GM19324 (cell line): Measurements from ENCODE around the gene PEX26.
"Not testable (repeated sequence)": the region's sequence is repeated elsewhere in the genome, so short reads cannot be mapped to it uniquely, and the experiment has no call there.

Experiments
- ATAC-seq: cut with Tn5 transposase; IDR thresholded peaks from one replicate; pipeline ENCODE4 v1.9.1; 2021; ENCODE audit warnings: mild to moderate bottlenecking, moderate library complexity; ENCODE audit not compliant: unreplicated experiment, low FRiP score

The PEX26 gene

DNA sequence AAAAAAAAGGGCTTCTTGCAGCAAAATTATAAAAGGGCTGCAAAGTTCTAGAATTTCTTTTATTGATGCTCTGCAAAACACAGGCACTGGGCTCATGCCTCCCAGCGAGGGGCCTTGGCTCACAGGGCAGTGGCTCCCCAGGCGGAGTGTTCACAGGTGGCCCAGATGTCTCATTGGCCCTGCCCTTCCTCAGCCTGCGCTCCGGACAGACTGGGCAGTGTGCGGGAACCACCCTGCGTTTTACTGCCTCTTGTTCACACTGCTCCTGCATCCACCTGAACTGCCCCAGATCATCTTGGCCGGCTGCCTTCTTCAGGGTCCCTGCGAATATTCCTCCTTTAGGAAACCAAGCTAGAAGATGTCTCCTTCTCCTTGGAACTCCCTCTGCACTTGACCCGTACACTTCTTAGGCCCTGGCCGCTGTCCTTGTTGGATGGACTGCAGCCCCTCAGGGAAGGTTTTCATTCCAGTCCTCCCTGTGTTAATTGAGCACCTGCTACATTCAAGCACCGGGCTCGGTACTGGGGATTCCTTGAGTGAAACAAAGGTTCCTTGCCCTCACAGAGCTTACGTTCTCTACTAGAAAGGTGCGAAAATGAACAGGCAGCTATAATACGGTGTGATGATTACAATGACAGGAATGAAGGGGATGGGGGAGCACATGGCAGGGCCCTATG lies 37.3 kb downstream of the PEX26 start:
- no peak for ATAC-seq

GRCh38 chr22:18115906-18116371 lies 38.1 kb downstream of the PEX26 start:
- ATAC-seq = no peak

DNA sequence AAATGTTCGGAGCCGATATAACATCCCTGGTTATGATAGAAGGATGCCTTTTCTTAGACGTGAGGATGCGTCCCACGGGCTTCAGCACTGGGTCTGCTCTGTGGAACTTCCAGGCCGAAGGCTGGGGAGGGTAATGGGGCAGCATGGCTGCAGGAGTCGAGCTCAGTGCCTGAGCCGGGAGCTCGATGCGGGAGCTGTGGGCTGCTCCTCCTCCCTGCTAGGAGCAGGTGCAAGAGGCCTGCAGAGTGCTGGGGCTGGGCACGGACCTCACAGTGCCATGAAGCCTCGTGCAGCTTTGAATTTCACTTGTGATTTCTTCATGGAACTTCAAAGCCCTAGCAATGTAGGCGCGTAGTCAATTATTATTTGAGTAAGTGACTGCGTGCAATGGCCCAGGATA lies 38.8 kb downstream of the PEX26 start:
- no peak for ATAC-seq

- ATAC-seq = no peak
Measured at GRCh38 chr22:18118345-18118915, 40.6 kb downstream of the PEX26 start.

GRCh38 chr22:18119409-18120110 lies 41.8 kb downstream of the PEX26 start:
- no peak for ATAC-seq

GRCh38 chr22:18120857-18121256 lies 43.1 kb downstream of the PEX26 start:
- no peak for ATAC-seq

GRCh38 chr22:18121506-18121905 lies 43.7 kb downstream of the PEX26 start:
- no peak for ATAC-seq

DNA sequence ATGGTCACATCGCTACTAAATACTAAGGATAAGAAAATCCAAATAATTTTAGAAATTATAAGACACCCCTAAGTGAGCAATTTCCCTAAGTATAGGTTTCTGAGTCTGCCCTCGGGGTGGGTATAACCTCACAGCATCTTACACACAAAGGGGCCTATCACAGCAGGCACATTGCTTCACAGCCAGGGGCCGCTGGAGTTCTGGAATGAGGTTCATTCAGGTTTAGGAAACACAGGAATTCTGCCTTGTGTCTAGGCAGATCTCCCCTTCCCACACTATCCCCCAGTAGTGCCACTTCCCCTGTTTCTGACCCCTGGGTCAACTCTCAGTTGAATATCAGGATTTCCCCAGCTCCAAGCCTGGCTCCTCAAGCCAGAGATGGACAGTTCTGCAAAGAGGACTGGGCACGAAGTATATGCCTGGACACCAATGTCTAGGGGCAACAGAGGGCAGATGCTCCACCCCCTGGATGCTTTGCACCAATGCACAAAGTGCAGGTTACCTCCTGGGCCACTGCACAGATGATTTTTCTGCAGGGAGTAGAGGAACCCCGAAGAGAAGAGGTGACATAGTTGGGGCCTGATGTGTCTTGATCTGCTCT lies 44.3 kb downstream of the PEX26 start:
- no peak for ATAC-seq

GRCh38 chr22:18123476-18124025 lies 45.8 kb downstream of the PEX26 start:
- not testable (repeated sequence) for ATAC-seq

GRCh38 chr22:18126606-18127005 lies 48.8 kb downstream of the PEX26 start:
- no peak for ATAC-seq

DNA sequence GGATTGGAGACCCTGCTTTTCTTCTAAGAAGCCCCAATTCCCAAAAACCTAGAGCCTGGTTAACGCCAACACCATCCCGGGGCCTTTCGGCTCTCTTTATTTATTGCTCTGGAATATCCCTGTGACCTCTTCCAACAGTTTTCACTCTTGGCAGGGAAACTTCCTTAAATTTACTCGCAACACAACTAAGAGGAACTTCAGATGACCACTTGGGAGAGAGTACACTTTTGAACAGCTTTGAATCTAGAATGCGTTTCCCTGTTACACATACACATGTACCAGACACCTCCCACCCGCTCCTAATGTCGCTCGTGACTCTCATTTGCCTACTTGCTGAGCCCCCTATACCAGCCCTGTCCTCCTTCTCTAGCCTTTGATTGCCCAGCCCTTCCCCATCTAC lies 52.2 kb downstream of the PEX26 start:
- ATAC-seq = no peak

DNA sequence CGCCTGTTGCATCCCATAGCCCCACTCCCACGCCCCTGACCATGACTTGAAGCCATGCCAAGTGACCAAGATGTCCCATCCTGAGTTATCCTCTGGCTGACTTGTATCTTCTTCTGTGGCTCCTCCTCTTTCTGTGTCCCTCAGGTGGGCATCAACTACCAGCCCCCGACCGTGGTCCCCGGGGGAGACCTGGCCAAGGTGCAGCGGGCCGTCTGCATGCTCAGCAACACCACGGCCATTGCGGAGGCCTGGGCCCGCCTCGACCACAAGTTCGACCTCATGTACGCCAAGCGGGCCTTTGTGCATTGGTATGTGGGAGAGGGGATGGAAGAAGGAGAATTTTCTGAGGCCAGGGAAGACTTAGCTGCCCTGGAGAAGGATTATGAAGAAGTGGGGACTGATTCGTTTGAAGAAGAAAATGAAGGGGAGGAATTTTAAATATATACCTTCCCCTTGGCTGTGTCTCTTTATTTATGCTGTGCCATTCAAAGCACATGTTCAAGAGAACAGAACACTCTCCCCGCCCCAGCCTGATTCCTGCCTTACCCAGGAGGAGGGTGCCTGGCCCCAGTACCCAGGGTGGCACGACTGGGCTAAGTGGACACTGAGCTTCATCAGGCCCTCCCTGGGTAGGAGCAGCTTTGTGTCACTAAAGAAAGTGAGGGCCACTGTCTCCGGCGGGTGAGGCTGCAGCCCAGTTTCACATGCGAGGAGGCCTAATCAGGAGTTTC lies 53.1 kb downstream of the PEX26 start:
- ATAC-seq = no peak

DNA sequence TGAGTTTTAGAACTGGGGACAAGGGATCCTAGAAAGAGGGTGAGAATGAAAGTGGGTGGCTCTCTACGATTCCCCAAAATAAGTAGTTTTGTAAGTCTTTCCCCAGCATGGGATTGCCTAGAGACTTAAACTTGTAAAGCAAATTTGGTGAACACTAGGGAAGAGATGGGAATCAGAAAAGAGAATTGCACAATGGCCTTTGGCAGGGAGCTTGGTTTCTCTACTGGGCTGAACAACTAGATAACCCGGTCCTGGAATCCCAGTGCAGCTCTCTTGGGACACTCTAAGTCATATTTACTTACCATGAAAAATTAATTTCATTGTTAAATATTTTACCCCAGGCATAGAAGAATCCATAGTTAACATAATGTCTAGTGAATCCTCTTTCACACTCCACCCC lies 55.7 kb downstream of the PEX26 start:
- ATAC-seq = no peak

DNA sequence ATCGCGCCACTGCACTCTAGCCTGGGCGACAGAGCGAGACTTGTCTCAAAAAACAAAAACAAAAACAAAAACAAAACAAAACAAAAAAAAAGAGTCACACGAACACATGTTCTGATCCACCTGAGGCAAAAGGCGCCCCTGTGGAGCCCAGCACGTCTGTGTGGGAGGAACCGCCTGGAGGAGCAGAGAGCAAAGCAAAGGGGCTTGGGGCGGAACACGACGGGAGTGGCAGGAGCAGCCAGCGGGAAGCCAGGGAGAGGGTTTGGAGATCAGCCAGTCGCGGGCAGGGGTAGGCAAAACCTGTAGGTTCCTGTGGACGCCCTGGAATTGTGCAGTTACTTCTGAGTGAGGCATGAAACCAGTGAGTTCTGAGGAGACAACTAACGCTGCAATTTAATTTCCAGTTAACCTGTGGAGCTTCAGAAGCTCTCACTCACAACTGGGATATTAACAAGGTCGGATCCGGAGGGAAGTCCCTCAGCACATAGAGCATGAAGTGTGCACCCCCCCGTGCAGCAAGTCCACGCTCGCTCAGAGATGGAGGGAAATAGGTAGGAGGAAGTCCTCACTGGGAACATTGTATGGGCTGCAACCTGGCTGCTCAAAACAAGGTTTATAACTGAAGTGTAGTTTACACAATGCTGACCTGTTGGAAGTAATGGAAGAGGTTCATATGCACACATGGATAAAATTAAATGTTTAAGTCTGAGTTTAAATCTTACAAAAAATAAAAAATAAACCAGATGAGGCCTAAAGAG lies 59.0 kb downstream of the PEX26 start:
- ATAC-seq = no peak

DNA sequence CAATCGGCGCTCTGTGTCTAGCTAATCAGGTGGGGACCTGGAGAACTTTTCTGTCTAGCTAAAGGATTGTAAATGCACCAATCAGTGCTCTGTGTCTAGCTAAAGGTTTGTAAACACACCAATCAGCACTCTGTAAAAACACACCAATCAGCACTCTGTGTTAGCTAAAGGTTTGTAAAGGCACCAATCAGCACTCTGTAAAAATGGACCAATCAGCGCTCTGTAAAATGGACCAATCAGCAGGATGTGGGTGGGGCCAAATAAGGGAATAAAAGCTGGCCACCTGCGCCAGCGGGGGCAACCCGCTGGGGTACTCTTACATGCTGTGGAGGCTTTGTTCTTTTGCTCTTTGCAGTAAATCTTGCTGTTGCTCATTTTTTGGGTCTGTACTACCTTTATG lies 63.2 kb downstream of the PEX26 start:
- not testable (repeated sequence) for ATAC-seq

DNA sequence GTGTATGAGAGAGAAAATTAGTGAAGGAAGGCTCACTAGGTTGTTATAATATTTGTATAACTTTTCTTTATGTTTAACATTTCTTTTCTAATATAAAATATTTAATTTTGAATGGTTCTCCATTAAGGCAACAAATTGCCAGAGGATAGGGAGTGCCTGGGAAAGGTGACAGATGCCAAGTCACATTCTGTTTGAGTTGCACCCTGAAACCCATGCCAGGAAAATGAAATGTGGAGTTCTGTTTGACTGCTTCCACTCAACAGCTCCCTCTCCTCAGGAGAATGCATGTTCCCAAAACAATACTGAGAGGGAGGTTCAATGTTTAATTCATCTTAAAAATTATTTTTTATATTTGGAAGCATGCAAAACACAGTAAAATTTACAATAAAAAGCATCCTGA lies 66.3 kb downstream of the PEX26 start:
- ATAC-seq = no peak

DNA sequence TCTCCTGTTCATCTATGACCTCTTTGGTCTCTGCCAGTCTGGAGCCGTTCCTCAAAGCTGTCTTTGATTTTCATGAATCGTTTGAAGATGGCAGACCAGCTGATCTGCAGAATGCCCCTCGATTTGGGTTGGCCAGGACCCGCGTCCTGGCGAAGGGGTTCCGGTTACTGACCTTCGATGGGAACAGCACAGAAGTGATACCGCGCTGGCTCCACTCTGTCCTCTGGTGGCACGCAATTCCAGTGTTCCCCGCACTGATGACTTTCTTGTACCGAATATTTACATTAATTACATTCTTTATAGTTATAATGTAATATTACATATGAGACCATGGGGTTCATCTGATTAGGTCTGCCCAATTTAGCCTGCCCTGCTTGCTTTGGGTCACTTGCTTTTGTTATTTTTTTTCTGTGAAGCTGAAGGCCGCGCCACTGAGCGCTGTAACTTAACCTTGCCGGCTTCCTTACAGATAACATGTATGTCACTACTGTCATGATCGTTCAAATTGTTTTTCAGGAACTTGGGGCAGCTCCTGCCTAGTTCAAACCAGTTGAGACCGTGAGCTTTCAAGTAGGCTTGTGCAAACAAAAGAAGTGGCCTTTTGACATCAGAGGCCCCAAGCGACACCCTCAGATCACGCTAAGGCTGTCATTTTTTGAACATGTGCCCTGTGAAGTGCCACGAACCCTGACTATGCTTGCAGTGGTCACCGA lies 68.0 kb downstream of the PEX26 start:
- ATAC-seq = no peak

- no peak for ATAC-seq
Measured at GRCh38 chr22:18146389-18146753, 68.6 kb downstream of the PEX26 start.

- ATAC-seq = no peak
Measured at GRCh38 chr22:18147791-18148190, 70.0 kb downstream of the PEX26 start.
